ENCODE data around the gene UBE2G1.

DNA sequence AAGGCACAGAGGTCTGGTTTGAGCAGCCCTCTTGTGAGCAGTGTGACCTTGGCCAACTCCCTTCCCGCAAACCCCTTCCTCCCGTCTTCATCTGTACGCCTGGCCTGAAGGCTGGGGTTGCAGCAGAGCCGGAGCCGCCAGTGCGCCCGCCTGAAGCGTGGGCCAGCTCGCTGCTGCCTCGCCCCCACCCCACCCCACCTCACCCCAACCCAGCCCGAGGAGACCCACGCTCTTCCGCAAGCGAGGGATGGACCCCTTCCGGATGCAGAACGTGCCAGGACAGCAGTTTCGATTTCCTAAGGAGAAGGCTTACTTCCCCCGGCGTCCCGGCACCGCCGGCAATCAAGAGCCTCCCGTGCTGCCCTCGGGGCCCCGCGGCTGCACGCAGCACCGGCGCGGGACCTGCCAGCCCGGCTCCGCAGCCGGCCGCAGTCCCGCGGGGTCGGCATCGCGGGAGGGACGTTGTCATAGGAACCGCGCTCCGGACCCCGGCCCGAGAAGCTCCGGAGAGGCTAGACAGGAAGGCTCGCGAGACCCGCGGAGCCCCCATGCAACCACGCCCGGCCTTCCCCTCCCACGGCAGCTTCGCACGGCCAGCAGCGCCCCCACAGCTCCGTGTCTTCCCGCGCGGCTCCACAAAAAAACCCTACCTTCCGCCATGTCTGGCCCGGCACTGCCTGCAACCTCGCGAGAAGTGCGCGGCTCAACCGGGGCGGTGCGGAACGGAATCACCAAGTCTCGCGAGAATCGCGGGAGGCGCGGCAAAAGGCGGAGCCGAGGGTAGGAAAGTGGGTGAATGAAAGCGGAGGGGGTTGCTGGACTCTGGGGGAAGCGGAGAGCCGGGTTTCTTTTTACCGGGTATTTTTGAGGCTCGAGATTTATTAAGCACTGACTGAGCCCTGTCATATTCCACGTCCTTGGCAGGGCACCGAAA lies 102.9 kb downstream of the UBE2G1 start, which contains the start of gene ANKFY1:
- peak in 3 of 4 experiments; percentile 30 to 46 (median 37) for TF ChIP-seq CTCF (IDR thresholded peaks at IDR 0.05)
- peak; percentile 55 to 68 for TF ChIP-seq POLR2A (IDR thresholded peaks at IDR 0.05)
